GM21717 (cell line): ENCODE measurements around the gene POTEG.
A peak's percentile ranks its signal among the peaks of the same experiment; 100 is the strongest.
"Not testable (repeated sequence)": the region's sequence is repeated elsewhere in the genome, so short reads cannot be mapped to it uniquely, and the experiment has no call there.

ENCODE experiments used
- ATAC-seq: cut with Tn5 transposase; IDR thresholded peaks from one replicate; pipeline ENCODE4 v1.9.1; 2021; ENCODE audit warnings: mild to moderate bottlenecking, moderate library complexity; ENCODE audit not compliant: unreplicated experiment

Gene POTEG

DNA sequence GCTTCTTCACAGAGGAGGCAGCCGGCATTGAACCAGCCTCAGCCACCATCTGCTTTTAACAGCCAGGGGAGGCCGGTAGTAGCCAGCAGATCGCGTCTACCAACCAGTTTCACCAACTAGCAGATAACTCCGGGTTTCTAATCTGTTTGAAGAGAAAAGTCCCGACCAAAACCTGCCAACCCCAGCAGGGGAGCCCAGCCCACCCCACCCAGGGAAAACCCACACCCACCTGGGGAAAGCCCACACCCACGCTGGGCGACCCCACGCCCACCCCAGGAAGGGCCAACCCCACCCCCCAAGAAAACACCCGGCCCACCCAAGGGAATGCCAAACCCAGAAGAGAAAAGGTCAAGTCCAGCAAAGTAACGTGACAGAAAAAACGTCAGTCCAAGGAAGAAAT, at the start of gene POTEG:
Gene POTEG (minus strand): TSS at position 101 of the 400 bp plus-strand sequence. CDS start 52 bp downstream, at position 49.
- ATAC-seq, result not testable (repeated sequence)

DNA sequence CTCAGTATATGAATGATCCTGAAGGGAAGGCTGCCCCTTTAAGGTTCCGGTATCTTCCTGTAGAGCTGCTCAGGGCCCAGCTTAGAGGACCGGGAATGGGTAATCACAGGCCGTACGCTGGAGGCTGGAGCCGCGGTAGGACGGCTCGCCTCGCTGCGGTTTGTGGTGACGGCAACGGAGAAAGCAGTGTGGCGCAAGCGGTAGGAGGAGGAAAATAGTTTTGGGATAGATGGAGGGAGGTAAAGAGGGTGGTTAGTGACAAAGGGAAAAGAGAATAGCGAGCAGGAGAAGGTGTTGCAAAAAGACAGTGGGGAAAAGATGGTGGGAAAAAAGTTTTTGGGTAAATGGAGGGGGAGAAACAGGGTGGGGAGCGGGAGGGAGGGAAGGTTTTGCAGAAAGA, 48.0 kb upstream of the POTEG start:
- ATAC-seq, result not testable (repeated sequence)

DNA sequence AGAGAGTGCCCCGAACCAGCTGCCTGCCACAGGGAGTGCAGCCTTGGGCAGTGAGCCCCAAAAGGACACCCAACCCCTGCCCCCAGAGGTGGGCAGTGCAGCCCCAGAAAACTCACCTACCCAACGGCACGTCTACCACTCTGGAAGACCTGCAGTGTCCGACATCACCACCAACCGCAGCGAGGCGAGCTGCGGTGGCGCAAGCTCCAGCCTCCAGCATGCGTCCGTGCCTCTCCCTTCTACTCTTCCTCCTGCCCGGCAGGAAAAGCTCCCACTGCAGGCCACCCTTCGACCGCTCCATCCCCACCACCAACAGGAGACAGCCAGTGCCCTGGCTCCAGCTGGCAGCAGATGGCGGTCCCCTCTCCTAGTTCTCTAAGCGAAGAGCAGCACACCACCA, 47.3 kb upstream of the POTEG start:
- not testable (repeated sequence) for ATAC-seq

DNA sequence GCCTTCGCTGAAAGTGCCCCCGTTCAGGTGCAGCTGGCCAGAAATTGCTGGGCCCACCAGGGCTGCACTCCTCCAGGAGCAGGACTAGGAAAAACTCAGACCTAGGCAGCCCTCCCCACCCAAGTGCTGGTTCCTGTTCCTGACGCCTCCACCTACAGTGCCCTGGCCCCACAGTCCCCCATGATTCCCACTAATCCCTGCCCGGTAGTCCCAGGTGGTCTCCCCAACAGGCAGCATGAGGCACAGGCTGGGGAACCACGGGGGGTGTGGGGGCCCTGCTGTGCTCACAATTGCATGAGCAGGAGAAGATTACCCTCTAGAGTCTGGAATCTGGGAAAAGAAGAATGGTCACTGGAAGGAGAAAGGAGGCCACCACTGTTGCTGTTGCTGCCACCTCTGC, 46.4 kb upstream of the POTEG start:
- not testable (repeated sequence) for ATAC-seq

DNA sequence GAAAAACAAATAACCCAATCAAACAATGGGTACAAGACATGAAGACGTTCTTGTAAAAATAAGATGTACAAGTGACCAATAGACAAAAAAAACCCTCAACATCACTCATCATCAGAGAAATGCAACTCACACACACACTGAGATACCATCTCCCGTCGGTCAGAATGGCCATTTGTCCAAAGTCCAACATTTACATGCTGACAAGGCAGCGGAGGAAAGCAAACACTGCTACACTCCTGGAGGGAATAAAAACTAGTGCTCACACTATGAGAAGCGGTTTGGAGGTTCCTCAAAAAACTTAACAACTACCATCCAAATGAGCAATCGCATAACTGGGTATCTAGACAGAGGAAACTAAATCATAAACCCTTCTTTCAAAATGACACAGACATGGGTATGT, 11.6 kb upstream of the POTEG start:
- ATAC-seq, result not testable (repeated sequence)

DNA sequence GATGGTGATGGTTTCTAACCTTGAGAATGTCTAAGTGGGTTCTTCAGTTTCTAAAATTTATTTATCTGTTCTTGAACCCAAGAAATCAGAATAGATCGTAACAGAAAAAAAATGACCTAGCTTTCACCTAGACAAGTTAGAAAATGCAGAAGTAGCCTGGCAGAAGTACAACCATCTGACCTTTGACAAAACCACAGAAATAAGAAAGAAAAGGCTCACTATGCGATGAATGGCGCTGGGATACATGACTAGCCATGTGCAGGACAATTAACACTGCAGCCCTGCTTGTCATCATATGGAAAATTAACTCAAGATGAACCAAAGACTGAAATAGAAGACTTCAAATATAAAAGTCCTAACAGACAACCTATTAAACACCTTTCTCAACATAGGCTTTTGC, 5.7 kb upstream of the POTEG start:
- not testable (repeated sequence) for ATAC-seq

DNA sequence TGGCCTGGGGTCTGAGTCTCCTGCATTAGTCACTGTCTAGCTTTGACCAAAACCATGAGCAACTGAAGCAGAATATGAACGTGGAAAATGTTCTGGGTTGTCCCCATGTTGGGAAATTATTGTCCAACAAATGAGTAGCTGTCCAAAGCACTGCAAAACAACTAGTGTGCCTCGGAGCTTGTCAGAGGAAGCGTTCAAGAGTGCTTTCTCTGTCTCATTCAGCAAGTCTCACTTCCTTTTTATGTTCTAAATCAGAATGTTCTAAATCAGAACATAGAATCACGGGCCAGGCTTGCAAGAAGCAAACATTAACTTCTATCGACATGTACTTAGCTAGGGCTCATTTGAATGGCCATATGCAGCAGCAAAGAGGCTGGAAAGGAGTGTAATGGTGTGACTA, 5.1 kb upstream of the POTEG start:
- ATAC-seq, result peak; percentile 73

DNA sequence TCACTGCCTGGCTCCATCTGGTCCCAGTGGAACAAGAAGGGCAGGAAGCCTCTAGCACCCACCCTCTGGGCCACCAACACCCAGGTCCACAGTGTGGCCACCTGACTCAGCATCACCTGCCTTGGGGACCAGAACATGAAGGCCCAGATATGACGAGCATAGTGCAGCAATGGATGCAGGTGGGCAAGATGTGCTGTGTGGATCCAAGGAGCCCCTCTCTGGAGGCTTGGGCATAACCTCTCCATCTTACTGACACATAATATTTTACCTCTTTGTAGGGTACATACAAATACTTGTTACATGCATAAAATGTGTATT, 2.9 kb upstream of the POTEG start:
- not testable (repeated sequence) for ATAC-seq

DNA sequence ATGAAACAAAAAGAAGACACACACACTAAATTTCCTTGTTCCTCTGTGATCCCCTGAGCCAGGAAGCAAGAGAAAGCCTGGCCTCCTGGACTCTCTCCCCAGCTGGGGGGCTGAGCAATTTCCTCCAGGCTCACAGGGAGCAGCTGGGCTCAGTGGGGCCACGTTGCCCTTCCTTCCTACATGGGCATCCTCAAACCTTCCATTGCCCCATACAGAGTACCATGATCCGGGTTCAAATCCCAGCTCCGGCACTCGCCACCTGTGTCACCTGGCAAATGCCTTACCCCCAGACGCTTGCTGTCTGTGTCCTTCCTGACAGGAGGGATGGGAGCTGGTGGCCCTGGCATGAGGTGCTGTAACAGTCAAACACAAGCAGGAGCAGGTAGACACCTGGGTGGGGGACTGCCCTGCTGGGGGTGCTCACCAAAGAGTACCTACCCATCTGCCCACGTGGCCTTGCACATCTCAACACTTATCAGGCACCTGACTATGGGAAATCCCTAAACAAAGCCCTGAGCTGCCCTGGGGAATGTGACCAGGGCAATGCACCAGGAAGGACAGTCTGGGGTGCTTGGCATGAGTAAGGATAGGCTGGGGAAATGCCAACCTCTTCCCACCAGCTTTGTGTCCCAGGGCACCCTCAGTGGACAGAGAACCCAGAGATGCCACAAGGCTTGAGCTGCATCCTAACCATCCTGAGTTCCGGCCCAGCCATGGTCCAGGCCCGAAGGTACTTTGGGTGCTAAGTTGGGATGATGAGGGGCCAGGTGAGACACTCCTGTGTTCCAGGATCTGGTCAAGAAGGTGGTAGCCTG, 2.4 kb upstream of the POTEG start:
- not testable (repeated sequence) for ATAC-seq

DNA sequence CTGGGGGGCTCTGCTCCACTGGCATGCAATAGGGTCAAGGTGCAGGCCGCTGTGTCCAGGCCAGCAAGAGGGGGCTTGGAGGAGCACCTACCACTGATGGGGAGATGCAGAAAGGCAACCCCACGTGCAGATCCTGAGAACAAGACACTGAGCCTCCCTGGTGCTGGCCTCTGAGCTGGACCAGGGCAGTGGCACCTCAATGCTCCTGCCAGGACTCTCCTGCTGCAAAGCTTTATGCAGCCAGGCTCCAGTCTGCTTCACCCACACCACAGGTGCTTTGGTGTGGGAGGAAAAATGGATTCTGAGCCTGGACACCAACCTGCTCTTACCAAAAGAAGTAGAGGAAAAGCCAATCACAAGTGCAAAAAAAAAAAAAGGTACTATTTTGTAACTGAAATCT, 1.7 kb upstream of the POTEG start:
- not testable (repeated sequence) for ATAC-seq

DNA sequence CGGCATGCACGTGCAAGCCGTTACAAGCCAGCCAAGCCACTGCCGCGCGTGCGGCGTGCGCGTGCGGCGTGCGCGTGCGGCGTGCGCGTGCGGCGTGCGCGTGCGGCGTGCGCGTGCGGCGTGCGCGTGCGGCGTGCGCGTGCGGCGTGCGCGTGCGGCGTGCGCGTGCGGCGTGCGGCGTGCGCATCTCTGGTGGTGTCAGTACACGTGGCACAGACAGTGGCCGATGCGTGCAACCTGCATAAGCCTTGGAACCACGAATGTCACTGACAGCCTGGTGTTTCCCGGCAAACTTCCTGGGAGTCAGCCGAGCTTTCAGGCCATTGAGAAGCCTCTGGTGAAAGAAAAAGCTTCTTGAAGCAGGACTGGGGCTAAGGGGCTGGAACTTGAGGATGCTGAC, 750 bp upstream of the POTEG start:
- not testable (repeated sequence) for ATAC-seq

DNA sequence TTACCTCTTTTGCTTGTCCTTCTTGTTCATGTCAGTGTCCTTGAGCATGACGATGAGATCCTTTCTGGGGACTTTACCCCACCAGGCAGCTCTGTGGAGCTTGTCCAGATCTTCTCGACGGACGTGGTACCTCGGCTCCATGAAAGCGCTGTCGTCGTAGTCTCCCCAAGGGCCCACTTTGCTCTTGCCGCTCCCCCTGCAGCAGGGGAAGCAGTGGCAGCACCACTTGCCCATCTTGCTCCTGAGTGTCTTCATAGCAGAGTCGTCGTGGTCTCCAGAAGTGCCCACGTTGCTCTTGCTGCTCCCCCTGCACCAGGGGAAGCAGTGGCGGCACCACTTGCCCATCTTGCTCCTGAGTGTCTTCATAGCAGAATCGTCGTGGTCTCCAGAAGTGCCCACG, 376 bp downstream of the POTEG start:
- ATAC-seq, result not testable (repeated sequence)

DNA sequence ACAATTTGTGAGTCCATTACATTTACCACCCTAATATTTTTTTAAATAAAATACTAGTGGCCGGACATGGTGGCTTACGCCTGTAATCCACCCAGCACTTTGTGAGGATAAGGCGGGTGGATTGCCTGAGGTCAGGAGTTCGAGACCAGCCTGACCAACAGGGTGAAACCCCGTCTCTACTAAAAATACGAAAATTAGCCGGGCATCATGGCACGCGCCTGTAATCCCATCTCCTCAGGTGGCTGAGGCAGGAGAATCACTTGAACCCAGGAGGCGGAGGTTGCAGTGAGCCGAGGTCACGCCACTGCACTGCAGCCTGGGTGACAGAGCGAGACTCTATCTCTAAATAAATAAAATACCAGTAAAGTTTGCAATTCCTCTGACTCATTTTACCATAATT, 25.6 kb downstream of the POTEG start:
- ATAC-seq, result not testable (repeated sequence)

DNA sequence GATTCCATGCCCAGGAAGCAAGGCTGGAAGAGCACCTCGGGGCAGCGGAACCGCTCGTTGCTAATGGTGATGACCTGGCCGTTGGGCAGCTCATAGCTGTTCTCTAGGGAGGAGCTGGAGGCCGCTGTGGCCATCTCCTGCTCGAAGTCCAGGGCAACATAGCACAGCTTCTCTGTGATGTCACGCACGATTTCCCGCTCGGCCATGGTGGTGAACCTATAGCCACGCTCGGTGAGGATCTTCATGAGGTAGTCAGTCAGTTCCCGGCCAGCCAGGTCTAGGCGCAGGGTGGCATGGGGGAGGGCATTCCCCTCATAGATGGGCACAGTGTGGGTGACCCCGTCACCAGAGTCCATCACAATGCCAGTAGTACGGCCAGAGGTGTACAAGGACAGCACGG, 32.0 kb downstream of the POTEG start:
- not testable (repeated sequence) for ATAC-seq

DNA sequence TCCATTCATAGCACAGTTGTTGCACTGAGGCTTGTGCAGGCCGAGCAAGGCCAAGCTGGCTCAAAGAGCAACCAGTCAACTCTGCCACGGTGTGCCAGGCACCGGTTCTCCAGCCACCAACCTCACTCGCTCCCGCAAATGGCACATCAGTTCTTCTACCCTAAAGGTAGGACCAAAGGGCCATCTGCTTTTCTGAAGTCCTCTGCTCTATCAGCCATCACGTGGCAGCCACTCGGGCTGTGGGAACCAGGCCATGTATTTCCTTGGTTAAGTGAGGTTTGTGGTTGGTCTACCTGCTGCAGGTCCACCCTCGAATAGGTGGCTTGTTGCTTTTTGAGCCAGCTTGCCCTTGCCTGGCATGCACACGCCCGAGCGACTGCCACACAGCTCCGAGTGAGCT, 39.4 kb downstream of the POTEG start:
- not testable (repeated sequence) for ATAC-seq

DNA sequence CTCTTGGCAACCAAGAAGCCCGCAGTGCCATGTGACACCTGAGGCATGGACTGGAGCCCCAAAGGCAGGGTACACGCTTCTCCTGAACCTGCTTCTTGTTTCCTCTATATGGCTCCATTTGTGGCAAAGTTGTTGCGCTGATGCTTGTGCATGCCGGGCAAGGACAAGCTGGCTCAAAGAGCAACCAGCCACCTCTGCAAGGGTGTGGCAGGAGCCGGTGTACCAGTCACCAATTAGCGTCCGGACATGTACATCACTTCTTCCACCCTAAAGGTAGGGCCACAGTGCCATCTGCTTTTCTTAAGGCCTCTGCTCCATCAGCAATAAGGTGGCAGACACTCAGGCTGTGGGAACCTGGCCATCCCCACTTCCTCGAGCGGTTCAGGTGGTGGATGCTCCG, 43.9 kb downstream of the POTEG start:
- not testable (repeated sequence) for ATAC-seq

DNA sequence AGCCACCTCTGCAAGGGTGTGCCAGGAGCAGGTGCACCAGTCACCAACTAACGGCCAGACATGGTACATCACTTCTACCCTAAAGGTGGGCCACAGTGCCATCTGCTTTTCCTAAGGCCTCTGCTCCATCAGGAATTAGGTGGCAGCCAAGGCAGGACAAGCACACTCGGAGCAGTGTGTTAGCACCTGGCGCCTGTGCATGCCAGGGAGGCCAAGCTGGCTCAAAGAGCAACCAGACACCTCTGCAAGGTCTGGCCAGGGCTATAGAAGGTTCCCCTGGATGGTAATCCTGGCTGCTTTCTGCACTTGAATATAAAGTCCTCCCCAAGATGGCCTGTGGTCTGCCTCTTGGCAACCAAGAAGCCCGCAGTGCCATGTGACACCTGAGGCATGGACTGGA, 45.4 kb downstream of the POTEG start:
- ATAC-seq, result not testable (repeated sequence)

DNA sequence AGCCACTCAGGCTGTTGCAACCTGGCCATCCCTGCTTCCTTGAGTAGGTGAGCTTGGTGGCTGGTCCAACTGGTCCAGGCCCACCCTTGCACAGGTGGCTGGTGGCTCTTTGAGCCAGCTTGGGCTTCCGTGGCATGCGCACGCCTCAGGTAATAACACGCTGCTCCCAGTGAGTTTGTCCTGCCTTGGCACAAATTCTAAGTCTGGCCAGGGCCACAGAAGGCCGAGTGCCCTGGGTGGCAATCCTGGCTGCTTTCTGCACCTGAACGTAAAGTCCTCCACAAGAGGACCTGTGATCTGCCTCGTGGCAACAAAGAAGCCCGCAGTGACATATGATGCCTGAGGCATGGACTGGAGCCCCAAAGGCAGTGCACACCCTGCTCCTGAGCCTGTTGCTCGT, 47.1 kb downstream of the POTEG start:
- ATAC-seq, result not testable (repeated sequence)

DNA sequence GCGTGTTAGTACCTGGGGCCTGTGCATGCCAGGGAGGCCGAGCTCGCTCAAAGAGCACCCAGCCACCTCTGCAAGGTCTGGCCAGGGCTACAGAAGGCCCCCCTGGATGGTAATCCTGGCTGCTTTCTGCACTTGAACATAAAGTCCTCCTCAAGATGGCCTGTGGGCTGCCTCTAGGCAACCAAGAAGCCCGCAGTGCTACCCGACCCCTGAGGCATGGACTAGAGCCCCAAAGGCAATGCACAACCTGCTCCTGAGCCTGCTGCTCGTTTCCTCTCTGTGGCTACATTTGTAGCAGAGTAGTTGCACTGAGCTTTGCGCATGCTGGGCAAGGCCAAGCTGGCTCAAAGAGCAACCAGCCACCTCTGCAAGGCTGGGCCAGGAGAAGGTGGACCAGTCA, 47.8 kb downstream of the POTEG start:
- ATAC-seq, result not testable (repeated sequence)

DNA sequence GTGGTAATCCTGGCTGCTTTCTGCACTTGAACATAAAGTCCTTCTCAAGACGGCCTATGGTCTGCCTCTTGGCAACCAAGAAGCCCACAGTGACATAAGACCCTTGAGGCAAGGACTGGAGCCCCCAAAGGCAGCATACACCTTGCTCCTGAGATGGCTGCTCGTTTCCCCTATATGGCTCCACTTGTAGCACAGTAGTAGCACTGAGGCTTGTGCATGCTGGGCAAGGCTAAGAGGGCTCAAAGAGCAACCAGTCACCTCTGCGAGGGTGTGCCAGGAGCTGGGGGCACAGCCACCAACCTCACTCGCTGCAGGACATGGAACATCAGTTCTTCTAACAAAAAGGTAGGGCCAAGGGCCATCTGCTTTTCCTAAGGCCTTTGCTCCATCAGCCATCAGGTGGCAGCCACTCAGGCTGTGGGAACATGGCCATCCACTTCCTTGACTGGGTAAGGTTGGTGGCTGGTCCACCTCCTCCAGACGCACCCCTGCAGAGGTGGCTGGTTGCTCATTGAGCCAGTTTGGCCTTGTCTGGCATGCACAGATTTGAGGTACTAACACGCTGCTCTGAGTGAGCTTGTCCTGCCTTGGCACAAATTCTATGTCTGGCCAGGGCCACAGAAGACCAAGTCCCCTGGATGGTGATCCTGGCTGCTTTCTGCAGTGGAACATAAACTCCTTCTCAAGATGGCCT, 49.9 kb downstream of the POTEG start:
- not testable (repeated sequence) for ATAC-seq

DNA sequence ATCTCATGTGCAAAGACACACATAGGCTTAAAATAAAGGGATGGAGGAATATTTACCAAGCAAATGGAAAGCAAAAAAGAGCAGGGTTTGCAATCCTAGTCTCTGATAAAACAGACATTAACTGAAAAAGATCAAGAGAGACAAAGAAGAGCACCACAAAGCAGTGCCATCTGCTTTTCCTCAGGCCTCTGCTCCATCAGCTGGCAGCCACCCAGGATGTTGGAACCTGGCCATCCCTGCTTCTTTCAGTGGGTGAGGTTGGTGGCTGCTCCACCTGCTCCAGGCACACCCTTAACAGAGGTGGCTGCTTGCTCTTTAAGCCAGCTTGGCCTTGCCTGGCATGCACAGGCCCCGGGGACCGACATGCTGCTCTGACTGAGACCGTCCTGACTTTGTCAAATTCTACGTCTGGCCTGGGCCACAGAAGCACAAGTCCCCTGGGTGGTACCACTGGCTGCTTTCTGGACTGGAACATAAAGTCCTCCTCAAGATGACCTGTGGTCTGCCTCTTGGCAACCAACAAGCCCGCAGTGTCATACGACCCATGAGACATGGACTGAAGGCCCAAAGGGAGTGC, 51.0 kb downstream of the POTEG start:
- not testable (repeated sequence) for ATAC-seq

DNA sequence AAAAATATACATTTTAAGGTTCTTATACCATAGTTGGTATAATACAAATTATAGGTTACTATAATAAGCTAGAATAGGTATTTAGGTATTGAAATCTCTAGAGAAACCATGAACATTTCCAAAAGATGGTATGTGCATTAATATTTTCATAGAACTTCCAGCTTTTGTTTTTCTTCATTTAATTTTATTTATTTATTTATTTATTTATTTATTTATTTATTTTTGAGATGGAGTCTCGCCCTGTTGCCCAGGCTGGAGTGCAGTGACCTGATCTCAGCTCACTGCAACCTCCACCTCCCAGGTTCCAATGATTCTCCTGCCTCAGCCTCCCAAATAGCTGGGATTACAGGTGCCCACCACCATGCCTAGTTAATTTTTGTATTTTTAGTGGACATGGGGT, 54.0 kb downstream of the POTEG start:
- ATAC-seq, result not testable (repeated sequence)
